Measurements from ENCODE around the gene HTR7.
"Not testable (repeated sequence)": the region's sequence is repeated elsewhere in the genome, so short reads cannot be mapped to it uniquely, and the experiment has no call there.

HTR7 gene

DNA sequence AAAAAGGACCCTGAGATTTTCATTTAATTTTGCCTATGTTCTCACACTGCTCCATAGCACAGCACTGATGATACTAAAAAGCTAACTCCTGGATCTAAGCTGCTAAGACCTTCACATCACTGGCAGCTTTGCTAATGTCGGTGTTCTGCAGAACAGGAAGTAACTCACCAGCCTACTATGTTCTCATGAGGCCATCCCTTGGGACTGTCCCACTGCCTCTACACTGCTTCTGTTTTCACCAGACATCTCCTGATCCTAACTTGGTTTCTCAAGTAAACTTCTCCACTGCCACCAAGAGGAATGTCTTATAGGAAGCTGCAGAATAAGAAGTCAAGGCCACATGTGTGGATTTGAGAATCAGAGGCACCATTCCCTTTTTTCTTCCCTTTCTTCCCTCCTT is 15.1 kb downstream of the HTR7 start:
- Histone ChIP-seq H3K27me3 (replicated peaks; ENCODE audit: control insufficient read depth, insufficient read depth, low read length, poor library complexity, severe bottlenecking) (no peaks in the 10 kb centered on the region), H3K4me3 (ENCODE audit: insufficient read depth, low read depth, low read length, poor library complexity, severe bottlenecking) (no peak overlapping the region), H3K36me3 (ENCODE audit: control insufficient read depth, insufficient read depth, low read length) (no peaks in the 10 kb centered on the region), H3K27ac (ENCODE audit: insufficient read depth, low read length, poor library complexity, severe bottlenecking) (no peak overlapping the region), H3K9me3 (ENCODE audit: control insufficient read depth, low read length) (no peaks in the 10 kb centered on the region), H3K4me1 (ENCODE audit: control insufficient read depth, insufficient read depth, low read length, poor library complexity, severe bottlenecking) (no peaks in the 10 kb centered on the region)
- no peak for DNase-seq

DNA sequence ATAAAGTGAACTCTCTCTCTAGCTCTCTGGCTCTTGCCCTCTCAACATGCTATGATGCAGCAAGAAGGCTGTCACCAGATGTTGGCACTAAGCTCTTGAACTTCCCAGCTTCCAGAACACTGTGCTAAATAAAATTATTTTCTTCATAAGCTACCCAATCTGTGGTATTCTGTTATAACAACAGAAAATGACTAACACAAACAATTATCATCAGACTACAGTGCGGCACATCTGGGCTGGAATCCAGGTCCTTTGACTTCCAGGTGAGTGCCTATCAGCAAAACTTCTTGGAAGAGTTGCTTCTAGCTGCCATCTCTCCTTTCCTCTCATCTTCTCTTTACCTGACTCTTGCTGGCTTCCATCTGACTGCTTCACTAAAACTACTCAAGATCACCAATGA is 20.4 kb downstream of the HTR7 start:
- H3K4me3 ChIP-seq (ENCODE audit: insufficient read depth, low read depth, low read length, poor library complexity, severe bottlenecking): no peak overlapping the region
- H3K9me3 ChIP-seq (ENCODE audit: control insufficient read depth, low read length): no peaks in the 10 kb centered on the region
- no peak overlapping the region for H3K27ac ChIP-seq (ENCODE audit: insufficient read depth, low read length, poor library complexity, severe bottlenecking)
- no peak for DNase-seq
- no peaks in the 10 kb centered on the region for H3K36me3 ChIP-seq (ENCODE audit: control insufficient read depth, insufficient read depth, low read length)
- H3K4me1 ChIP-seq (ENCODE audit: control insufficient read depth, insufficient read depth, low read length, poor library complexity, severe bottlenecking): no peaks in the 10 kb centered on the region
- H3K27me3 ChIP-seq (replicated peaks; ENCODE audit: control insufficient read depth, insufficient read depth, low read length, poor library complexity, severe bottlenecking): no peaks in the 10 kb centered on the region

DNA sequence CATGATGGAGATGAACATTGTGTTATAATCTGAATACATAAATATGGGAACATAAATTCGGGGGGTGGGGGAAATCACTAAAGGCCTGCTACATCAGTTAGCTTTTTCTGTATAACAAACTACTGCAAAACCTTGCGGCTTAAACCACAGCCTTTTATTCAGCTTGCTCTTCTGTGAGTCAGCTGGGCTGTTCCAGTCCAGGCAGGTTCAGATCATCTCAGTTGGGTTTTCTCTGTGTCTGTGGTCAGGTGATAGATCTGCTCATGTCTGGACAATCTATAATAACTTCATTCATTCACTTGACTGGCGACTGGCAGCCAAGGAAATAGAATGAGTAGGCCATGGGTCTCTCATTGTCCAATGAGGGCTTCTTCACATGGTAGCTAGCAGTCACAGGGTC is 23.5 kb downstream of the HTR7 start:
- H3K27me3 ChIP-seq (replicated peaks; ENCODE audit: control insufficient read depth, insufficient read depth, low read length, poor library complexity, severe bottlenecking): no peaks in the 10 kb centered on the region
- H3K36me3 ChIP-seq (ENCODE audit: control insufficient read depth, insufficient read depth, low read length): no peaks in the 10 kb centered on the region
- H3K9me3 ChIP-seq (ENCODE audit: control insufficient read depth, low read length): no peaks in the 10 kb centered on the region
- no peak overlapping the region for H3K27ac ChIP-seq (ENCODE audit: insufficient read depth, low read length, poor library complexity, severe bottlenecking)
- DNase-seq: no peak
- no peak overlapping the region for H3K4me3 ChIP-seq (ENCODE audit: insufficient read depth, low read depth, low read length, poor library complexity, severe bottlenecking)
- H3K4me1 ChIP-seq (ENCODE audit: control insufficient read depth, insufficient read depth, low read length, poor library complexity, severe bottlenecking): no peaks in the 10 kb centered on the region

DNA sequence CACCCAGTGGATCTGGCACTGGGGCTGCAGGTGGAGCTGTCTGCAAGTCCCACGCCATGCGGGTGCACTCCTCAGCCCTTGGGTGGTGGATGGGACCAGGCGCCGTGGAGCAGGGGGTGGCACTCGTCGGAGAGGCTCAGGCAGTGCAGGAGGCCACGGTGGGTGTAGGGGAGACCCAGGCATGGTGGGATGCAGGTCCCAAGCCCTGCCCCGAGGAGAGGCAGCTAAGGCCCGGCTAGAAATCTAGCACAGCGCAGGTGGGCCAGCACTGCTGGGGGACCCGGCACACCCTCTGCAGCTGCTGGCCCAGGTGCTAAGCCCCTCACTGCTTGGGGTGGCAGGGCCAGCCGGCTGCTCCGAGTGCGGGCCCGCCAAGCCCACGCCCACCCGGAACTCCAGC is 25.7 kb downstream of the HTR7 start:
- Histone ChIP-seq H3K9me3 (ENCODE audit: control insufficient read depth, low read length) (no peaks in the 10 kb centered on the region), H3K4me3 (ENCODE audit: insufficient read depth, low read depth, low read length, poor library complexity, severe bottlenecking) (no peak overlapping the region), H3K36me3 (ENCODE audit: control insufficient read depth, insufficient read depth, low read length) (no peaks in the 10 kb centered on the region), H3K27ac (ENCODE audit: insufficient read depth, low read length, poor library complexity, severe bottlenecking) (no peak overlapping the region), H3K4me1 (ENCODE audit: control insufficient read depth, insufficient read depth, low read length, poor library complexity, severe bottlenecking) (no peaks in the 10 kb centered on the region), H3K27me3 (replicated peaks; ENCODE audit: control insufficient read depth, insufficient read depth, low read length, poor library complexity, severe bottlenecking) (no peaks in the 10 kb centered on the region)
- no peak for DNase-seq

DNA sequence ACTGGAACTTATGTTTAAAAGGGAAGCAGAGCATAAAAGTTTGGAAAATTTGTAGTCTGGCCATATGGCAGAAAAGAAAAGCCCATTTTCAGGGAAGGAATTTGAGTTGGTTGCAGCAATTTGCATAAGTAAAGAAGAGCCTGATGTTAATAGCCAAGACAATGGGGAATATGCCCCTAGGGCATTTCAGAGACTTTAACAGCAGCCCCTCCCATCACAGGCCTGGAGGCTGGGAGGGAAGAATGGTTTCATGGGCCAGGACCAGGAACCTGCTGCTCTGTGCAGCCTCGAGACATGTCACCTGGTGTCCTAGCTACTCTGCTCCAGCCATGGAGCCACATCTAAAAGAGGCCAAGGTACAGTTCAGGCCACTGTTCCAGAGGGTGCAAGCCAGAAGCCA is 35.3 kb downstream of the HTR7 start:
- no peaks in the 10 kb centered on the region for H3K27me3 ChIP-seq (replicated peaks; ENCODE audit: control insufficient read depth, insufficient read depth, low read length, poor library complexity, severe bottlenecking)
- no peak for DNase-seq
- no peak overlapping the region for H3K27ac ChIP-seq (ENCODE audit: insufficient read depth, low read length, poor library complexity, severe bottlenecking)
- H3K4me1 ChIP-seq (ENCODE audit: control insufficient read depth, insufficient read depth, low read length, poor library complexity, severe bottlenecking): no peaks in the 10 kb centered on the region
- H3K4me3 ChIP-seq (ENCODE audit: insufficient read depth, low read depth, low read length, poor library complexity, severe bottlenecking): no peak overlapping the region
- H3K36me3 ChIP-seq (ENCODE audit: control insufficient read depth, insufficient read depth, low read length): no peaks in the 10 kb centered on the region
- H3K9me3 ChIP-seq (ENCODE audit: control insufficient read depth, low read length): no peaks in the 10 kb centered on the region

DNA sequence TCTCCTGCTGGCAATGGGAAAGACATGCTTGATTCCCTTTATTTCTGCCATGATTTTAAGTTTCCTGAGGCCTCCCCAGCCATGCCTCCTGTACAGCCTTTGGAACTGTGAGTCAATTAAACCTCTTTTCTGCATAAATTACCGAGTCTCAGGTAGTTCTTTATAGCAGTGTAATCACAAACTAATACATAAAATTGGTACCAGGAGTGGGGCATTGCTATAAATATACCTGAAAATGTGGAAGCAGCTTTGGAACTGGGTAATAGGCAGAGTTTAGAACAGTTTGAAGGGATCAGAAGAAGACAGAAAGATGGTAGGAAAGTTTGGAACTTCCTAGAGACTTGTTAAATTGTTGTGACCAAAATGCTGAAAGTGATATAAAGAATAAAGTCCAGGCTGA is 36.0 kb downstream of the HTR7 start:
- not testable (repeated sequence) for H3K27me3 ChIP-seq (replicated peaks; ENCODE audit: control insufficient read depth, insufficient read depth, low read length, poor library complexity, severe bottlenecking); H3K36me3 ChIP-seq (ENCODE audit: control insufficient read depth, insufficient read depth, low read length); H3K9me3 ChIP-seq (ENCODE audit: control insufficient read depth, low read length); H3K27ac ChIP-seq (ENCODE audit: insufficient read depth, low read length, poor library complexity, severe bottlenecking); H3K4me1 ChIP-seq (ENCODE audit: control insufficient read depth, insufficient read depth, low read length, poor library complexity, severe bottlenecking); DNase-seq; H3K4me3 ChIP-seq (ENCODE audit: insufficient read depth, low read depth, low read length, poor library complexity, severe bottlenecking)

DNA sequence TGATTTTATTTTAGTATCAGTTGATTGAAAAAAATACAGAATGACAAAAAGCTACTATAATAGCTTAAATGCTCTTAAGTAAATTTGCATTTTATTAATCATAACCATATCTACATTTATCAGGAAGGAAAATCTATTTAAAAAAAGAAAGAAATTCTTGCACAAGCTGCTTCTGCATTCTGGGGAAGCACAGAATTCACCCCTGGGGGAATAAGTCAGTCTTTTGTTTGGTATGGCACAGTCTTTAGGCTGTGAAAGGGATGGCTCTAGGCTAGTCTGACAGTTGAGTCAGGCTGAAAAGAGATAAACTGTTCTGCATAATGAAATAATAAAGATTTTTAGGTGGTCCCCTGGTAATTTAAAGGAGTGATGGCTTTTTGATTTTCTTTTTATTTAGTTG is 37.9 kb downstream of the HTR7 start:
- no peak for DNase-seq
- H3K9me3 ChIP-seq (ENCODE audit: control insufficient read depth, low read length): no peaks in the 10 kb centered on the region
- H3K4me1 ChIP-seq (ENCODE audit: control insufficient read depth, insufficient read depth, low read length, poor library complexity, severe bottlenecking): no peaks in the 10 kb centered on the region
- no peak overlapping the region for H3K4me3 ChIP-seq (ENCODE audit: insufficient read depth, low read depth, low read length, poor library complexity, severe bottlenecking)
- H3K36me3 ChIP-seq (ENCODE audit: control insufficient read depth, insufficient read depth, low read length): no peaks in the 10 kb centered on the region
- H3K27me3 ChIP-seq (replicated peaks; ENCODE audit: control insufficient read depth, insufficient read depth, low read length, poor library complexity, severe bottlenecking): no peaks in the 10 kb centered on the region
- no peak overlapping the region for H3K27ac ChIP-seq (ENCODE audit: insufficient read depth, low read length, poor library complexity, severe bottlenecking)

DNA sequence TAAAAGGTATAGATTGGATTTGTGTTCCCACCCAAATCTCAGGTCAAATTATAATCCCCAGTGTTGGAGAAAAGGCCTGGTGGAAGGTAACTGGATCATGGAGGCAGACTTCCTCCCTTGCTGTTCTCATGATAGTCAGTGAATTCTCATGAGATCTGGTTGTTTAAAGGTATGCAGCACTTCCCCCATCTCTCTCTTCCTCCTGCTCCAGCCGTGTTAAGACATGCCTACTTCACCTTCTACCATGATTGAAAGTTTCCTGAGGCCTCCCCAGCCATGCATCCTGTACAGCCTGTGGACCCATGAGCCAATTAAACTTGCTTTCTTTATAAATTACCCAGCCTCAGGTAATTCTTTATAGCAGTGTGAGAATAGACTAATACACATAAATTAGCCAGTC is 39.1 kb downstream of the HTR7 start:
- no peak for DNase-seq
- Histone ChIP-seq H3K27ac (ENCODE audit: insufficient read depth, low read length, poor library complexity, severe bottlenecking) (no peak overlapping the region), H3K9me3 (ENCODE audit: control insufficient read depth, low read length) (no peaks in the 10 kb centered on the region), H3K36me3 (ENCODE audit: control insufficient read depth, insufficient read depth, low read length) (no peaks in the 10 kb centered on the region), H3K4me1 (ENCODE audit: control insufficient read depth, insufficient read depth, low read length, poor library complexity, severe bottlenecking) (no peaks in the 10 kb centered on the region), H3K4me3 (ENCODE audit: insufficient read depth, low read depth, low read length, poor library complexity, severe bottlenecking) (no peak overlapping the region), H3K27me3 (replicated peaks; ENCODE audit: control insufficient read depth, insufficient read depth, low read length, poor library complexity, severe bottlenecking) (no peaks in the 10 kb centered on the region)

DNA sequence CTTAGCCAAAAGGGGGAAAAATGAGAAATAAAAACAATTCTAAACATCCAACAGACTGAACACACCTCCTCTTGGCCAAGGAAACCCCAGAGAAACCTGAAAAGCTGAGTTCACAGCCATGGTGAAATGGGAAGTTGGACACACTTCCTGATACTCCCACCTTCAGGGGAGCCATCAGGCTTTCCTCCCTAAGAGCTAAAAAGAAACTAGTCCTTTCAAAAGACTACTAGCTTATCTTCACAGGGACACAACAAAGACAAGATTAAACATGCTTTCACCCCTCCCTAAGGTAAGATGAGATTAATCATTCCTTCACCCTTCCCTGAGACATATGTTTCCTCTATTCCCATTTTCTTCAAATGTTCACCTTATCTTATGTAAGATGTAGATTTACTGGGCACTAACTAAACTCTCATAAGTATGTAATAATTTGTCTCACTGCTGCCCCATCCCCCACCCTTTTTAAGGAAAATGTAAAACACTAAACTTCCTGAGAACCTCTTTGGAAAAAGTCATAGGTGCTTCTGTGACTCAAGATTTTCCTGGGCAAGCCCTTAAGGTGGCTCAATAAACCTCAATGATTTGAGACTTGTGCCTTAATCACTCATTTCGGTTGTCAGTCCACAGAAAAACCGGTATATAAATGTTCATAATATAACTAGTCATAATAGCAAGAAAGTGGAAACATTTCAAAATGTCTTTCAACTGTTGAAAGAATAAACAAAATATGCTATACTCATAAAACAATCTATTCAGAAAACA is 40.5 kb downstream of the HTR7 start:
- Histone ChIP-seq H3K27me3 (replicated peaks; ENCODE audit: control insufficient read depth, insufficient read depth, low read length, poor library complexity, severe bottlenecking) (no peaks in the 10 kb centered on the region), H3K4me1 (ENCODE audit: control insufficient read depth, insufficient read depth, low read length, poor library complexity, severe bottlenecking) (no peaks in the 10 kb centered on the region), H3K9me3 (ENCODE audit: control insufficient read depth, low read length) (no peaks in the 10 kb centered on the region), H3K27ac (ENCODE audit: insufficient read depth, low read length, poor library complexity, severe bottlenecking) (no peak overlapping the region), H3K4me3 (ENCODE audit: insufficient read depth, low read depth, low read length, poor library complexity, severe bottlenecking) (no peak overlapping the region), H3K36me3 (ENCODE audit: control insufficient read depth, insufficient read depth, low read length) (no peaks in the 10 kb centered on the region)
- DNase-seq: no peak

DNA sequence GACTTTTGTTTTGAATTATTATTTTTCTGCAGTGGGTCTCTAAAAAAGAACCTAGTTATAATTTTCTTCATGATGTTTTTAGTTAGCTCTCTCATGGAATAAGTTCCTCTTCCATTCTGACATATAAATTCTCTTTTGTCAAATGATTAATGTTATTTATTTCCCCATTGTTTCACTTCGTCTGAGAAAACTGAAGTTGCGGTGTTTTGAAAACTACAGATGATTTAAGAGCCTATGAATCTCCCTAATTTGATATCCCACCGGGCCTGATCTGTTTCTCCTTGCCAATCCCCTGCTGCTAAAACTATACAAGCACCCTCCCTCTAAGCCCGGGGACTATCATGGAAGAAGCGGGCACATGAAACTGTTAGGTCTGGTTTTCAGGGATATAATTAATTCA is 41.4 kb downstream of the HTR7 start:
- DNase-seq: no peak
- H3K4me1 ChIP-seq (ENCODE audit: control insufficient read depth, insufficient read depth, low read length, poor library complexity, severe bottlenecking): no peaks in the 10 kb centered on the region
- H3K4me3 ChIP-seq (ENCODE audit: insufficient read depth, low read depth, low read length, poor library complexity, severe bottlenecking): no peak overlapping the region
- H3K27ac ChIP-seq (ENCODE audit: insufficient read depth, low read length, poor library complexity, severe bottlenecking): no peak overlapping the region
- H3K9me3 ChIP-seq (ENCODE audit: control insufficient read depth, low read length): no peaks in the 10 kb centered on the region
- H3K36me3 ChIP-seq (ENCODE audit: control insufficient read depth, insufficient read depth, low read length): no peaks in the 10 kb centered on the region
- H3K27me3 ChIP-seq (replicated peaks; ENCODE audit: control insufficient read depth, insufficient read depth, low read length, poor library complexity, severe bottlenecking): no peaks in the 10 kb centered on the region

Measured in effector memory CD4-positive, alpha-beta T cell (primary cell).